HuH-7.5 (cell line): ENCODE results near the gene ADAM21.
"Not testable (repeated sequence)": the region's sequence is repeated elsewhere in the genome, so short reads cannot be mapped to it uniquely, and the experiment has no call there.

Experiments
- DNase-seq: peaks from one replicate; pipeline ENCODE4 v3.0.0; 2011; ENCODE audit warnings: low spot score

ADAM21 gene

DNA sequence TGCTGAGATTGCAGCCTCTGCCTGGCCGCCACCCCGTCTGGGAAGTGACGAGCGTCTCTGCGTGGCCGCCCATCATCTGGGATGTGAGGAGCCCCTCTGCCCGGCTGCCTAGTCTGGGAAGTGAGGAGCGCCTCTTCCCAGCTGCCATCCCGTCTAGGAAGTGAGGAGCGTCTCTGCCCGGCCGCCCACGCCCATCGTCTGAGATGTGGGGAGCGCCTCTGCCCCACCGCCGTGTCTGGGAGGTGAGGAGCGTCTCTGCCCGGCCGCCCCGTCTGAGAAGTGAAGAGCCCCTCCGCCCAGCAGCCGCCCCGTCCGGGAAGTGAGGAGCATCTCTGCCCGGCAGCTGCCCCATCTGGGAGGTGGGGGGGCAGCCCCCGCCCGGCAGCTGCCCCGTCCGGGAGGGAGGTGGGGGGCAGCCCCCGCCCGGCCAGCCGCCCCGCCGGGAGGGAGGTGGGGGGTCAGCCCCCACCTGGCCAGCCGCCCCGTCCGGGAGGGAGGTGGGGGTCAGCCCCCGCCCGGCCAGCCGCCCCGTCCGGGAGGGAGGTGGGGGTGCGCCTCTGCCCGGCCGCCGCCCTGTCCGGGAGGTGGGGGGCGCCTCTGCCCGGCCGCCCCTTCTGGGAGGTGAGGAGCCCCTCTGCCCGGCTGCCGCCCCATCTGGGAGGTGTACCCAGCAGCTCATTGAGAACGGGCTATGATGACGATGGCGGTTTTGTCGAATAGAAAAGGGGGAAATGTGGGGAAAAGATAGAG is 25.6 kb downstream of the ADAM21 start:
- DNase-seq: not testable (repeated sequence)

DNA sequence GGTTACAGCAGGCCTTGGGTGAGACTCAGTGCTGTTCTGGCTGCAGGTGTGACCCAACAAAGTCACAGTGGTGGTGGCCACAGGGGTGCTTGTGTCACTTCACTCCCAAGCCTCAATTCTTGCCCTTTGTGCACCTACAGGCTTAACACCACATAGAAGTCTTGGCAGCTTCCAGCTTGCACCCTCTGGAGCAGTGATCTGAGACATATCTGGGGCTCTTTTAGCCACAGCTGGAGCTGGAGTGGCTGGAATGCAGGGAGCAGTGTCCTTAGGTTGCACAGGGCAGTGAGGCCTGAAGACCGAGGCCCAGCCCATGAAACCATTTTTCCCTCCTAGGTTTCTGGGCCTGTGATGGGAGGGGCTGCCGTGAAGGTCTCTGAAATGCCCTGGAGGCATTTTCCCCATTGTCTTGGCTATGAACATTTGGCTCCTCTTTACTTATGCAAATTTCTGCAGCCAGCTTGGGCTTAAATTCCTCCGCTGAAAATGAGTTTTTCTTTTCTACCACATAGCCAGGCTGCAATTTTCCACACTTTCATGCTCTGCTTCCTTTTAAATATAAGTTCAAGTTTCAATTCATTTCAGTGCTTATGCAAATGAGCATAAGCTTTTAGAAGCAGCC is 37.7 kb downstream of the ADAM21 start:
- DNase-seq: no peak

DNA sequence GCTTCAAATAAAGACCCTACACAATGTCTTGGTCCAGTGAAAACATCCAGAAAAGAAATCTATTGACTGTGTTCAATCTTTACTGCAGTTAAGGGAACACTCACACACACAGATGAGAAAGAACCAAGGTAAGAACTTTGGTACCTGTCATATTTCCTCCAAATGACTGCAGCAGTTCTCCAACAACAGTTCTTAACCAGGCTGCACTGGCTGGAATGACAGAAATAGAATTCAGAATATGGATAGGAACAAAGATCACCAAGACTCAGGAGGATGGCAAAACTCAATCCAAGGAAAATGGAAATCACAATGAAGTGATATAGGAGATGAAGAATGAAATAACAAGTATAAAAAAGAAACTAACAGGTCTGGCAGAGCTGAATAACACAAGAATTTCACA is 46.2 kb downstream of the ADAM21 start:
- DNase-seq: no peak
